GM12891 (cell line): Measurements from ENCODE around the gene CX3CL1.

Experiments used
- POLR2A ChIP-seq: IDR thresholded peaks from 2 replicates; pipeline ENCODE4 v1.6.1; 2011; ENCODE audit warnings: low read depth, low read length, control low read depth
- POLR2AphosphoS5 ChIP-seq: IDR thresholded peaks from 2 replicates; pipeline ENCODE4 v1.6.1; 2011; ENCODE audit warnings: low read depth, low read length, control low read depth
- SPI1 ChIP-seq: IDR thresholded peaks from 2 replicates; pipeline ENCODE4 v1.6.1; 2011; ENCODE audit warnings: low read depth, low read length, control low read depth
- TAF1 ChIP-seq: IDR thresholded peaks from 2 replicates; pipeline ENCODE4 v1.6.1; 2011; ENCODE audit warnings: low read depth, low read length, control low read depth

DNA sequence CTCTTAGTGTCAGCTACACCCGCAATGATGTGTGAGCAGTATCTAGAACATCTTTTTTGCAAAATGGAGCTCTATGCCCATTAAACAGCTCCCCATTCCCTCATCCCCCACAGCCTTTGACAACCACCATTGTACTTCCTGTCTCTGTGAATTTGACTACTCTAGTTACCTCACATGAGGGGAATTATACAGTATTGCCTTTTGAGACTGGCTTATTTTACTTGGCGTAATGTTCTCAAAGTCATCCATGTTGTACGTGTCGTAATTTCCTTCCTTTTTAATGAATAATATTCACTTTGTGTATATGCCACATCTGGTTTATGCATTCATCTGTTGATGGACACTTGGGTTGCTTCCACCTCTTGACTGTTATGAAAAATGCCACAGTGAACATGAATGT, 36.9 kb upstream of the CX3CL1 start:
- TF ChIP-seq POLR2A (no peak), SPI1 (no peak), TAF1 (no peak), POLR2AphosphoS5 (no peak)
